Uterus (tissue), 4 donors: ENCODE results near the gene PRELP. TPM values are rescaled to one million over a fixed set of nuclear protein-coding genes. Genes with fewer than 3 reads are reported as not detected.

Experiments
- DNase-seq, 2 donors: peaks; one replicate each; pipeline ENCODE4 v3.0.0-alpha.2; 2019 to 2020
- H3K27ac ChIP-seq, 2 donors: fragments of 200-600 bp; sonication (generic); 1 replicate in 1 of 2; 2 replicates in 1 of 2; pipeline ENCODE4 v1.5.1; 2016 to 2018
- H3K27me3 ChIP-seq, 2 donors: fragments of 200-600 bp; sonication (generic); one replicate each; pipeline ENCODE4 v1.5.1; 2018 to 2019; ENCODE audit warnings: control low read depth in 1 of 2
- H3K36me3 ChIP-seq, 2 donors: fragments of 200-600 bp; sonication (generic); one replicate each; pipeline ENCODE4 v1.5.1; 2019; ENCODE audit warnings: control low read depth in 1 of 2
- H3K4me1 ChIP-seq, 2 donors: fragments of 200-600 bp; sonication (generic); one replicate each; pipeline ENCODE4 v1.5.1; 2018 to 2019; ENCODE audit warnings: control low read depth in 1 of 2
- H3K4me3 ChIP-seq, 2 donors: fragments of 200-600 bp; sonication (generic); 1 replicate in 1 of 2; 2 replicates in 1 of 2; pipeline ENCODE4 v1.5.1; 2018 to 2019; ENCODE audit warnings: mild to moderate bottlenecking in 1 of 2
- H3K9me3 ChIP-seq, 2 donors: fragments of 200-600 bp; sonication (generic); one replicate each; pipeline ENCODE4 v1.5.1; 2019; ENCODE audit warnings: control low read depth in 1 of 2
- POLR2A ChIP-seq, 2 donors: fragments of 450-650 bp; IDR thresholded peaks; one replicate each; pipeline ENCODE4 v1.6.1; 2016; ENCODE audit warnings: antibody characterized with exemption in 2 of 2, mild to moderate bottlenecking in 1 of 2, moderate library complexity in 1 of 2
- intact Hi-C: fragments of 100-400 bp; cut with DNase I; formaldehyde crosslinking; loops from one replicate; pipeline ENCODE4 v1.15.1; 2023; ENCODE audit warnings: low total_unique reads
- total RNA-seq, 4 donors: library from RNA; depleted of rRNA in 3 of 4; stranded (reverse); fragments of >200 nt in 3 of 4; gene quantifications; one replicate each; pipeline versions ENCODE4 v1.1.0 to v1.2.4, GENCODE V29; 2014 to 2023
- TF ChIP-seq, protein P1 (sequence below), 4 experiments: fragments of 200-600 bp in 2 of 4; fragments of 450-650 bp in 2 of 4; sonication (generic) in 2 of 4; IDR thresholded peaks; one replicate each; pipeline ENCODE4 v1.5.1; 2016 to 2019; ENCODE audit warnings: antibody characterized with exemption in 4 of 4, mild to moderate bottlenecking in 2 of 4, moderate library complexity in 1 of 4
- donor health status: DM: yes; HTN: yes; CAD: no.

The PRELP gene
- total RNA-seq, 4 donors from 2014 or later: 6.2 to 117 (median 56.6) TPM

DNA sequence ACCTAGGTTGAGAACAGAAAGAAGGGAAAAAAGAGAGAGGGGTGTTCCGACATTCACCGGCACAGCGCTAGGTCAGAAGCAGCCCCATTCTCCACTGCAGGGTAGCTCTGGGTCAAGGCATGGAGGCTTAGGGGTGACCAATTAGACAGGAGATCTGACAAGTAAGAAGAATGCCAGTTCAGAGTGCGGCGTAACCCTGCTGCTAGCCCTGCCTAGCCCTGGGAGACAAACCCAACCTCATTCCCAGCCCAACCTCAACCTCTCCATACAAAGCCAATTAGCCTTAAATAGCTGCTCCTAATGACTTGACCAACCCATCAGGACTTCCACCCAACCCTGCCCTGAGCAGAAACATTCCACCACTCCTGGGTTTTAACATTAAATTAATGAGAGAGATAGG lies 3.4 kb downstream of the PRELP start:
- TF ChIP-seq POLR2A (IDR thresholded peaks at IDR 0.05): no peak
- TF ChIP-seq, protein P1, sequence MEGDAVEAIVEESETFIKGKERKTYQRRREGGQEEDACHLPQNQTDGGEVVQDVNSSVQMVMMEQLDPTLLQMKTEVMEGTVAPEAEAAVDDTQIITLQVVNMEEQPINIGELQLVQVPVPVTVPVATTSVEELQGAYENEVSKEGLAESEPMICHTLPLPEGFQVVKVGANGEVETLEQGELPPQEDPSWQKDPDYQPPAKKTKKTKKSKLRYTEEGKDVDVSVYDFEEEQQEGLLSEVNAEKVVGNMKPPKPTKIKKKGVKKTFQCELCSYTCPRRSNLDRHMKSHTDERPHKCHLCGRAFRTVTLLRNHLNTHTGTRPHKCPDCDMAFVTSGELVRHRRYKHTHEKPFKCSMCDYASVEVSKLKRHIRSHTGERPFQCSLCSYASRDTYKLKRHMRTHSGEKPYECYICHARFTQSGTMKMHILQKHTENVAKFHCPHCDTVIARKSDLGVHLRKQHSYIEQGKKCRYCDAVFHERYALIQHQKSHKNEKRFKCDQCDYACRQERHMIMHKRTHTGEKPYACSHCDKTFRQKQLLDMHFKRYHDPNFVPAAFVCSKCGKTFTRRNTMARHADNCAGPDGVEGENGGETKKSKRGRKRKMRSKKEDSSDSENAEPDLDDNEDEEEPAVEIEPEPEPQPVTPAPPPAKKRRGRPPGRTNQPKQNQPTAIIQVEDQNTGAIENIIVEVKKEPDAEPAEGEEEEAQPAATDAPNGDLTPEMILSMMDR (IDR thresholded peaks at IDR 0.05): no peak
- Histone ChIP-seq H3K27me3 (no peaks in the 10 kb centered on the region), H3K27ac (peak overlapping the region; percentile 91 to 98), H3K4me1 (peaks cover 0 to 9% of the 10 kb centered on the region in 2 donors), H3K4me3 (peak overlapping the region; percentile 64 to 68), H3K9me3 (no peaks in the 10 kb centered on the region), H3K36me3 (no peaks in the 10 kb centered on the region)
- intact Hi-C loops: no loop called here
- DNase-seq: no peak

GRCh38 chr1:203479646-203480045 lies 4.0 kb downstream of the PRELP start:
- Histone ChIP-seq H3K27me3 (no peaks in the 10 kb centered on the region), H3K27ac (peak overlapping the region; percentile 91 to 98), H3K4me1 (peaks cover 0 to 9% of the 10 kb centered on the region in 2 donors), H3K4me3 (peak overlapping the region; percentile 64 to 68), H3K36me3 (no peaks in the 10 kb centered on the region), H3K9me3 (no peaks in the 10 kb centered on the region)
- no peak for DNase-seq
- no peak for TF ChIP-seq POLR2A (IDR thresholded peaks at IDR 0.05)
- TF ChIP-seq, protein P1 (IDR thresholded peaks at IDR 0.05): no peak
- intact Hi-C loops: no loop called here

- DNase-seq: peak in 1 of 2 donors; percentile 72
- no peaks in the 10 kb centered on the region for H3K36me3 ChIP-seq
- H3K27me3 ChIP-seq: no peaks in the 10 kb centered on the region
- no peaks in the 10 kb centered on the region for H3K9me3 ChIP-seq
- peak in 1 of 2 donors; percentile 20 for TF ChIP-seq POLR2A (IDR thresholded peaks at IDR 0.05)
- TF ChIP-seq, protein P1 (IDR thresholded peaks at IDR 0.05): peak in 2 of 4 experiments; percentile 44 to 62
- H3K4me3 ChIP-seq: peak overlapping the region; percentile 15 to 64
- peak overlapping the region; percentile 91 to 98 for H3K27ac ChIP-seq
- peaks cover 0 to 9% of the 10 kb centered on the region in 2 donors for H3K4me1 ChIP-seq
- intact Hi-C loops: no loop called here
These were observed 4.5 kb downstream of the PRELP start for GRCh38 chr1:203480084-203480483.

DNA sequence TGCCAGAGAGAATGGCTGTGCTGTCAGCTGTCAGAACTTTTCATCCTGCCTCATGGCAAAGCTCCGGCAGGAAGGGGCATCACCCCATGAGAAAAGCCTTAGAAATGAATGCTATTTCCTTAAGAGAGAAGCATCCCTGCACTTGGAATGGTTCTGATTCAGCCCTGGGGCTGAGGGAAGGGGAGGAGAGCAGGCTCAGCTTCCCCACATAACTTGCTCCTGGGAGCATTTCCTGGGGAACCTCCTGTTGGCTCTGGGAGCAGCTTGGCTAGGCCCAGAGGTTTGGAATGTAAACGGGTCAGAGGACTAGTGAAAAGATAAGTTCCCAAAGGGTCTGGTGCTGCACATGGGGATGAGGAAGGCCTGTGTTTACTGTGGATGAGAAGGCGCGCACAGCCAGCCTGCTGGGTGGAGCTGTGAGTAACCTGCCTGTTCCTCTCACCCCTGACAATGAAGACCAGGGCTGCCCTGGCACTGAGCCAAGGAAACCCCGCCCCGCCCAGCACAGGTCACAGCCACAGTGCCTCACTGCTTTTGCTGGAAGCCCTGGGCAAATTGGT lies 5.0 kb downstream of the PRELP start:
- Histone ChIP-seq H3K36me3 (no peaks in the 10 kb centered on the region), H3K9me3 (no peaks in the 10 kb centered on the region), H3K27me3 (no peaks in the 10 kb centered on the region), H3K4me3 (peak overlapping the region; percentile 15 to 64), H3K27ac (peak overlapping the region; percentile 91 to 98), H3K4me1 (peaks cover 0 to 9% of the 10 kb centered on the region in 2 donors)
- DNase-seq: peak; percentile 74 to 83
- no peak for TF ChIP-seq POLR2A (IDR thresholded peaks at IDR 0.05)
- TF ChIP-seq, protein P1 (IDR thresholded peaks at IDR 0.05): peak in 1 of 4 experiments; percentile 9
- intact Hi-C loops: no loop called here

DNA sequence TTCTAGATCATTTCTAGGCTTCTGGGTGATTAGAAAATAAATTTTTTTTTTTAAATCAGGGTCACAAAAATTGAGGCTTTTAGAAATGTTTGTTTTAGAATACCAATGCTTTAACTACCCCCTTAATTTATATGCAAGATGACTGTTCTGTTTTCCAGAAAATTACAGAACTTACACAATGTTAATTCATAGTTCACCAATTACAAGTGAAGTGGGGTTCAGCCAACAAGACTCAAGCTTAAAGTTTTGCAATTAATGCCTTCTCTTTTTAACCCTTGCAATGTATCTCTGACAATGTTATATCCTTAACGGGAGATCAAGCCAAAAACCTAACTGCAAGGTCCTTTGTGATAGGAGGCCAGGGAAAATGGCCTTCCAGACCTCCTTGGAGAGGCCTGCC lies 5.6 kb downstream of the PRELP start:
- intact Hi-C loops: no loop called here
- Histone ChIP-seq H3K4me3 (peak overlapping the region in 1 of 2 donors; percentile 64), H3K27me3 (no peaks in the 10 kb centered on the region), H3K36me3 (no peaks in the 10 kb centered on the region), H3K27ac (peak overlapping the region; percentile 91 to 98), H3K9me3 (no peaks in the 10 kb centered on the region), H3K4me1 (peaks cover 0 to 9% of the 10 kb centered on the region in 2 donors)
- no peak for DNase-seq
- TF ChIP-seq, protein P1 (IDR thresholded peaks at IDR 0.05): no peak
- TF ChIP-seq POLR2A (IDR thresholded peaks at IDR 0.05): no peak
